ENCODE data around the gene ZNF580. TPM values are rescaled to one million over a fixed set of nuclear protein-coding genes. Genes with fewer than 3 reads are reported as not detected.

The ZNF580 gene
- total RNA-seq, 2 donors from 2014 or later, result 29.7 to 36.1 TPM

GRCh38 chr19:55644842-55645511 lies 4.2 kb downstream of the ZNF580 start:
- TF ChIP-seq, protein P1, sequence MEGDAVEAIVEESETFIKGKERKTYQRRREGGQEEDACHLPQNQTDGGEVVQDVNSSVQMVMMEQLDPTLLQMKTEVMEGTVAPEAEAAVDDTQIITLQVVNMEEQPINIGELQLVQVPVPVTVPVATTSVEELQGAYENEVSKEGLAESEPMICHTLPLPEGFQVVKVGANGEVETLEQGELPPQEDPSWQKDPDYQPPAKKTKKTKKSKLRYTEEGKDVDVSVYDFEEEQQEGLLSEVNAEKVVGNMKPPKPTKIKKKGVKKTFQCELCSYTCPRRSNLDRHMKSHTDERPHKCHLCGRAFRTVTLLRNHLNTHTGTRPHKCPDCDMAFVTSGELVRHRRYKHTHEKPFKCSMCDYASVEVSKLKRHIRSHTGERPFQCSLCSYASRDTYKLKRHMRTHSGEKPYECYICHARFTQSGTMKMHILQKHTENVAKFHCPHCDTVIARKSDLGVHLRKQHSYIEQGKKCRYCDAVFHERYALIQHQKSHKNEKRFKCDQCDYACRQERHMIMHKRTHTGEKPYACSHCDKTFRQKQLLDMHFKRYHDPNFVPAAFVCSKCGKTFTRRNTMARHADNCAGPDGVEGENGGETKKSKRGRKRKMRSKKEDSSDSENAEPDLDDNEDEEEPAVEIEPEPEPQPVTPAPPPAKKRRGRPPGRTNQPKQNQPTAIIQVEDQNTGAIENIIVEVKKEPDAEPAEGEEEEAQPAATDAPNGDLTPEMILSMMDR (IDR thresholded peaks at IDR 0.05), result no peak
- no peak for TF ChIP-seq POLR2A (IDR thresholded peaks at IDR 0.05)
- Histone ChIP-seq H3K36me3 (replicated peaks in 1 of 2; ENCODE audit: insufficient read depth in 1 of 2, low read depth in 2 of 2) (no peaks in the 10 kb centered on the region), H3K4me1 (peaks cover 66% of the 10 kb centered on the region), H3K27ac (no peak overlapping the region), H3K4me3 (no peak overlapping the region), H3K27me3 (no peaks in the 10 kb centered on the region), H3K9me3 (no peaks in the 10 kb centered on the region)
- DNase-seq, result no peak
- ATAC-seq, result no peak
- intact Hi-C loops (cut with DNase I), result no loop called here
- 63 to 78% methylated on average over 3 to 25 of the region's 28 CpGs for WGBS, 2 donors

DNA sequence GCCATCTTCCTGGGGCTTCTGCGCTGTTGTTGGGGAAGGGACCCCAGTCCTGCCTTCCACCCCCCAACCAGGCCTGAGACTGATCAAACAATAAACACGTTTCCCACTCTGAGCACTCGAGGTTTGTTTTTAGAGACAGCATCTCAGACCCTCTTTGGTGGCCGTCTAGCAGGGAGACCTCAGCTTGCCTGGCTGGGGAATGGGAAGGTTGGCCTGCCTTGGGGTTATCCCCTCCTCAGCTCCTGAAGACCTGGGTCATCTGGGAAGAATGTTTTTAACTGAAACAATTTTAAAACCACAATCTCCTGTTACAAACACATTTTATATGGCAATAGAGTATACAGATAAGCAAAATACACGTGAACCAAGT lies 4.7 kb downstream of the ZNF580 start:
- Histone ChIP-seq H3K27me3 (no peaks in the 10 kb centered on the region), H3K27ac (no peak overlapping the region), H3K4me3 (no peak overlapping the region), H3K9me3 (no peaks in the 10 kb centered on the region), H3K36me3 (replicated peaks in 1 of 2; ENCODE audit: insufficient read depth in 1 of 2, low read depth in 2 of 2) (no peaks in the 10 kb centered on the region), H3K4me1 (peaks cover 61% of the 10 kb centered on the region)
- TF ChIP-seq POLR2A (IDR thresholded peaks at IDR 0.05), result no peak
- TF ChIP-seq, protein P1 (IDR thresholded peaks at IDR 0.05), result no peak
- 51 to 61% methylated on average over 5 of the region's 5 CpGs for WGBS, 2 donors
- ATAC-seq (no peak), DNase-seq (no peak)
- intact Hi-C loops (cut with DNase I), result no loop called here

GRCh38 chr19:55646889-55647731 lies 6.3 kb downstream of the ZNF580 start:
- Histone ChIP-seq H3K4me1 (peaks cover 51% of the 10 kb centered on the region), H3K4me3 (no peak overlapping the region), H3K36me3 (replicated peaks in 1 of 2; ENCODE audit: insufficient read depth in 1 of 2, low read depth in 2 of 2) (no peaks in the 10 kb centered on the region), H3K9me3 (no peaks in the 10 kb centered on the region), H3K27ac (peak overlapping the region; percentile 34 to 79 (median 75)), H3K27me3 (no peaks in the 10 kb centered on the region)
- ATAC-seq (no peak), DNase-seq (peak in 1 of 4 donors; percentile 35)
- intact Hi-C loops (cut with DNase I), result no loop called here
- WGBS, 2 donors, result 29 to 39% methylated on average over 14 of the region's 14 CpGs
- TF ChIP-seq, protein P1 (IDR thresholded peaks at IDR 0.05), result no peak
- TF ChIP-seq POLR2A (IDR thresholded peaks at IDR 0.05), result no peak

- peak within 1 kb of the TSS; percentile 34 to 79 (median 75) for H3K27ac ChIP-seq
Observed at GRCh38 chr19:55647732-55648584, 7.2 kb downstream of the ZNF580 start, which contains the start of gene CCDC106. TSS of gene CCDC106 (plus strand) at chr19:55648212. CDS start at chr19:55649047, 835 bp downstream.

More at GRCh38 chr19:55647732-55648584, 7.2 kb downstream of the ZNF580 start, which contains the start of gene CCDC106:
- Histone ChIP-seq H3K27me3 (no peaks in the 10 kb centered on the region), H3K4me1 (peaks cover 45% of the 10 kb centered on the region), H3K4me3 (peak within 1 kb of the TSS; percentile 69 to 90), H3K36me3 (replicated peaks in 1 of 2; ENCODE audit: insufficient read depth in 1 of 2, low read depth in 2 of 2) (no peaks in the 10 kb centered on the region), H3K9me3 (no peaks in the 10 kb centered on the region)
- peak; percentile 68 for ATAC-seq
- 0% methylated on average over 8 to 77 of the region's 87 CpGs for WGBS, 2 donors
- peak; percentile 68 to 70 (median 69) for DNase-seq
- intact Hi-C loops (cut with DNase I), result no loop called here
- TF ChIP-seq, protein P1 (IDR thresholded peaks at IDR 0.05), result peak in 1 of 7 experiments; percentile 4
- peak in 1 of 3 donors; percentile 25 for TF ChIP-seq POLR2A (IDR thresholded peaks at IDR 0.05)
